Astrocyte of the spinal cord (primary cell): ENCODE data around the gene MSRB3.

Source experiments
- DNase-seq: peaks from one replicate; pipeline ENCODE4 v3.0.0; 2011; ENCODE audit warnings: low read depth, low spot score
- H3K4me3 ChIP-seq: 2 replicates; pipeline ENCODE4 v1.5.1; 2011; ENCODE audit warnings: low read depth, mild to moderate bottlenecking, low read length, moderate library complexity
- CTCF ChIP-seq: IDR thresholded peaks from 2 replicates; pipeline ENCODE4 v1.5.1; 2012; ENCODE audit warnings: low read depth, mild to moderate bottlenecking, low read length, inconsistent platforms
- in situ Hi-C: cut with HindIII; loops from 2 replicates; pipeline ENCODE4 v1.10.0; 2017; ENCODE audit warnings: low sequenced_read_pairs

MSRB3 gene

GRCh38 chr12:65274602-65275272, 3.7 kb upstream of the MSRB3 start:
- TF ChIP-seq CTCF = no peak
- no peak overlapping the region for H3K4me3 ChIP-seq
- DNase-seq = no peak
- in situ Hi-C loops = no loop called here

- in situ Hi-C loops = no loop called here
- H3K4me3 ChIP-seq = no peak overlapping the region
- no peak for DNase-seq
- no peak for TF ChIP-seq CTCF
Observed at GRCh38 chr12:65275627-65276026, 2.9 kb upstream of the MSRB3 start.

- TF ChIP-seq CTCF = no peak
- DNase-seq = no peak
- in situ Hi-C loops = no loop called here
- no peak overlapping the region for H3K4me3 ChIP-seq
Observed at GRCh38 chr12:65276916-65277530, 1.5 kb upstream of the MSRB3 start.

- TF ChIP-seq CTCF = no peak
- in situ Hi-C loops = no loop called here
- peak; percentile 13 for DNase-seq
- peak overlapping the region; percentile 92 for H3K4me3 ChIP-seq
Observed at GRCh38 chr12:65277994-65278575, 398 bp upstream of the MSRB3 start.

- in situ Hi-C loops = no loop called here
- DNase-seq = peak; percentile 40
Observed at GRCh38 chr12:65279369-65280112, 1.1 kb downstream of the MSRB3 start.

More at GRCh38 chr12:65279369-65280112, 1.1 kb downstream of the MSRB3 start:
- H3K4me3 ChIP-seq = peak overlapping the region; percentile 92
- no peak for TF ChIP-seq CTCF
